Measurements from ENCODE around the gene FMO1. TPM values are rescaled to one million over a fixed set of nuclear protein-coding genes. Genes with fewer than 3 reads are reported as not detected.

Gene FMO1
- total RNA-seq, 1 experiment from 2014 or later: not detected

DNA sequence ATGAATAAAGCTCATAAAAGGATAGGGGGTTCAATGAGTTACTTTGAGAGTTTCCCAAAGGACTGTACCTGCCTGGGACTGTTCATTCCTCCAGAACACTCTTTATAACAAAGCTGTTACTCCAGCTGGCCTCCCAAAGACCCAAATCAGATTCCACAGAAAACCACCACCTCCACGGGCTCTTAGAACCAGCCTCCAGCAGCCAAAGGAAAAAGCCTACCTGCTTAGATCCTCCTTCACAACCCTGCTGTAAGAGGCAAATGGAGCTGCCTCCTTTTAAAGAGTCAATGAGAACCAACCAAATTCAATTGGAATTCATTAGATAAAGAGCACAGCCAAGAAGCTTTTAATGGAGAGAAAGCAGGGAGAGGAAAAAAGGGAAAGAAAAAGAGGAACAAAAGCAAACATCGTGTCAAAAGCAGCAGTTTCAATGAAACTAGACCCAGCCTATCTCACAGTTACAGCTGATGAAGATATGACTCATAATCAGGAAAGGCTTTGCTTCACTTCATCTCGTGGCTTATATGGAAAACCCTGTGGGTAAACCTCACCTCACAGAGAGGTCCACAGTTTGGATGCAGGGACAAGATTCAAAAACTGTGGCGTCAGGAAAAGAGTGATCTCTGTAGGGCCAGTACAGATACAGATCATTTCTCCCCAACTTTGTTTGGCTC, 37.9 kb downstream of the FMO1 start:
- H3K4me3 Mint-ChIP-seq: no peak overlapping the region
- ATAC-seq: no peak
- no peak for DNase-seq (ENCODE audit: low spot score)
- H3K4me1 Mint-ChIP-seq: peaks cover 24% of the 10 kb centered on the region
- no peak overlapping the region for H3K27ac Mint-ChIP-seq
- POLR2A ChIA-PET: no interaction called here
- TF ChIP-seq GABPB1 (CRISPR knock-in tag; IDR thresholded peaks at IDR 0.05): no peak
- TF ChIP-seq, protein P1, sequence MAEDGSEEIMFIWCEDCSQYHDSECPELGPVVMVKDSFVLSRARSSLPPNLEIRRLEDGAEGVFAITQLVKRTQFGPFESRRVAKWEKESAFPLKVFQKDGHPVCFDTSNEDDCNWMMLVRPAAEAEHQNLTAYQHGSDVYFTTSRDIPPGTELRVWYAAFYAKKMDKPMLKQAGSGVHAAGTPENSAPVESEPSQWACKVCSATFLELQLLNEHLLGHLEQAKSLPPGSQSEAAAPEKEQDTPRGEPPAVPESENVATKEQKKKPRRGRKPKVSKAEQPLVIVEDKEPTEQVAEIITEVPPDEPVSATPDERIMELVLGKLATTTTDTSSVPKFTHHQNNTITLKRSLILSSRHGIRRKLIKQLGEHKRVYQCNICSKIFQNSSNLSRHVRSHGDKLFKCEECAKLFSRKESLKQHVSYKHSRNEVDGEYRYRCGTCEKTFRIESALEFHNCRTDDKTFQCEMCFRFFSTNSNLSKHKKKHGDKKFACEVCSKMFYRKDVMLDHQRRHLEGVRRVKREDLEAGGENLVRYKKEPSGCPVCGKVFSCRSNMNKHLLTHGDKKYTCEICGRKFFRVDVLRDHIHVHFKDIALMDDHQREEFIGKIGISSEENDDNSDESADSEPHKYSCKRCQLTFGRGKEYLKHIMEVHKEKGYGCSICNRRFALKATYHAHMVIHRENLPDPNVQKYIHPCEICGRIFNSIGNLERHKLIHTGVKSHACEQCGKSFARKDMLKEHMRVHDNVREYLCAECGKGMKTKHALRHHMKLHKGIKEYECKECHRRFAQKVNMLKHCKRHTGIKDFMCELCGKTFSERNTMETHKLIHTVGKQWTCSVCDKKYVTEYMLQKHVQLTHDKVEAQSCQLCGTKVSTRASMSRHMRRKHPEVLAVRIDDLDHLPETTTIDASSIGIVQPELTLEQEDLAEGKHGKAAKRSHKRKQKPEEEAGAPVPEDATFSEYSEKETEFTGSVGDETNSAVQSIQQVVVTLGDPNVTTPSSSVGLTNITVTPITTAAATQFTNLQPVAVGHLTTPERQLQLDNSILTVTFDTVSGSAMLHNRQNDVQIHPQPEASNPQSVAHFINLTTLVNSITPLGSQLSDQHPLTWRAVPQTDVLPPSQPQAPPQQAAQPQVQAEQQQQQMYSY (CRISPR knock-in tag; IDR thresholded peaks at IDR 0.05): no peak
- TF ChIP-seq CREB1 (CRISPR knock-in tag; IDR thresholded peaks at IDR 0.05): no peak
- TF ChIP-seq, protein P2, sequence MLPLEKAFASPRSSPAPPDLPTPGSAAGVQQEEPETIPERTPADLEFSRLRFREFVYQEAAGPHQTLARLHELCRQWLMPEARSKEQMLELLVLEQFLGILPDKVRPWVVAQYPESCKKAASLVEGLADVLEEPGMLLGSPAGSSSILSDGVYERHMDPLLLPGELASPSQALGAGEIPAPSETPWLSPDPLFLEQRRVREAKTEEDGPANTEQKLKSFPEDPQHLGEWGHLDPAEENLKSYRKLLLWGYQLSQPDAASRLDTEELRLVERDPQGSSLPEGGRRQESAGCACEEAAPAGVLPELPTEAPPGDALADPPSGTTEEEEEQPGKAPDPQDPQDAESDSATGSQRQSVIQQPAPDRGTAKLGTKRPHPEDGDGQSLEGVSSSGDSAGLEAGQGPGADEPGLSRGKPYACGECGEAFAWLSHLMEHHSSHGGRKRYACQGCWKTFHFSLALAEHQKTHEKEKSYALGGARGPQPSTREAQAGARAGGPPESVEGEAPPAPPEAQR (CRISPR knock-in tag; IDR thresholded peaks at IDR 0.05): no peak
- TF ChIP-seq, protein P3, sequence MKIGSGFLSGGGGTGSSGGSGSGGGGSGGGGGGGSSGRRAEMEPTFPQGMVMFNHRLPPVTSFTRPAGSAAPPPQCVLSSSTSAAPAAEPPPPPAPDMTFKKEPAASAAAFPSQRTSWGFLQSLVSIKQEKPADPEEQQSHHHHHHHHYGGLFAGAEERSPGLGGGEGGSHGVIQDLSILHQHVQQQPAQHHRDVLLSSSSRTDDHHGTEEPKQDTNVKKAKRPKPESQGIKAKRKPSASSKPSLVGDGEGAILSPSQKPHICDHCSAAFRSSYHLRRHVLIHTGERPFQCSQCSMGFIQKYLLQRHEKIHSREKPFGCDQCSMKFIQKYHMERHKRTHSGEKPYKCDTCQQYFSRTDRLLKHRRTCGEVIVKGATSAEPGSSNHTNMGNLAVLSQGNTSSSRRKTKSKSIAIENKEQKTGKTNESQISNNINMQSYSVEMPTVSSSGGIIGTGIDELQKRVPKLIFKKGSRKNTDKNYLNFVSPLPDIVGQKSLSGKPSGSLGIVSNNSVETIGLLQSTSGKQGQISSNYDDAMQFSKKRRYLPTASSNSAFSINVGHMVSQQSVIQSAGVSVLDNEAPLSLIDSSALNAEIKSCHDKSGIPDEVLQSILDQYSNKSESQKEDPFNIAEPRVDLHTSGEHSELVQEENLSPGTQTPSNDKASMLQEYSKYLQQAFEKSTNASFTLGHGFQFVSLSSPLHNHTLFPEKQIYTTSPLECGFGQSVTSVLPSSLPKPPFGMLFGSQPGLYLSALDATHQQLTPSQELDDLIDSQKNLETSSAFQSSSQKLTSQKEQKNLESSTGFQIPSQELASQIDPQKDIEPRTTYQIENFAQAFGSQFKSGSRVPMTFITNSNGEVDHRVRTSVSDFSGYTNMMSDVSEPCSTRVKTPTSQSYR (CRISPR knock-in tag; IDR thresholded peaks at IDR 0.05): no peak
- TF ChIP-seq SMAD3 (CRISPR knock-in tag; IDR thresholded peaks at IDR 0.05; ENCODE audit: borderline replicate concordance): no peak
- no peak for TF ChIP-seq ZNF423 (CRISPR knock-in tag; IDR thresholded peaks at IDR 0.05)
- no peak for TF ChIP-seq IRF2 (CRISPR knock-in tag; IDR thresholded peaks at IDR 0.05; ENCODE audit: borderline replicate concordance, low read depth)
- TF ChIP-seq ZNF219 (CRISPR knock-in tag; IDR thresholded peaks at IDR 0.05; ENCODE audit: borderline replicate concordance): no peak
- TF ChIP-seq, protein P4, sequence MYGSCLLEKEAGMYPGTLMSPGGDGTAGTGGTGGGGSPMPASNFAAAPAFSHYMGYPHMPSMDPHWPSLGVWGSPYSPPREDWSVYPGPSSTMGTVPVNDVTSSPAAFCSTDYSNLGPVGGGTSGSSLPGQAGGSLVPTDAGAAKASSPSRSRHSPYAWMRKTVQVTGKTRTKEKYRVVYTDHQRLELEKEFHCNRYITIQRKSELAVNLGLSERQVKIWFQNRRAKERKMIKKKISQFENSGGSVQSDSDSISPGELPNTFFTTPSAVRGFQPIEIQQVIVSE (CRISPR knock-in tag; IDR thresholded peaks at IDR 0.05; ENCODE audit: borderline replicate concordance): no peak
- no peak for TF ChIP-seq ZNF232 (CRISPR knock-in tag; IDR thresholded peaks at IDR 0.05)
- TF ChIP-seq, protein P5, sequence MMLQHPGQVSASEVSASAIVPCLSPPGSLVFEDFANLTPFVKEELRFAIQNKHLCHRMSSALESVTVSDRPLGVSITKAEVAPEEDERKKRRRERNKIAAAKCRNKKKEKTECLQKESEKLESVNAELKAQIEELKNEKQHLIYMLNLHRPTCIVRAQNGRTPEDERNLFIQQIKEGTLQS (CRISPR knock-in tag; conservative IDR thresholded peaks at IDR 0.05): no peak
- TF ChIP-seq ZNF396 (CRISPR knock-in tag; IDR thresholded peaks at IDR 0.05; ENCODE audit: borderline replicate concordance): no peak
- no peak for TF ChIP-seq JAZF1 (CRISPR knock-in tag; IDR thresholded peaks at IDR 0.05)
- TF ChIP-seq, protein P6, sequence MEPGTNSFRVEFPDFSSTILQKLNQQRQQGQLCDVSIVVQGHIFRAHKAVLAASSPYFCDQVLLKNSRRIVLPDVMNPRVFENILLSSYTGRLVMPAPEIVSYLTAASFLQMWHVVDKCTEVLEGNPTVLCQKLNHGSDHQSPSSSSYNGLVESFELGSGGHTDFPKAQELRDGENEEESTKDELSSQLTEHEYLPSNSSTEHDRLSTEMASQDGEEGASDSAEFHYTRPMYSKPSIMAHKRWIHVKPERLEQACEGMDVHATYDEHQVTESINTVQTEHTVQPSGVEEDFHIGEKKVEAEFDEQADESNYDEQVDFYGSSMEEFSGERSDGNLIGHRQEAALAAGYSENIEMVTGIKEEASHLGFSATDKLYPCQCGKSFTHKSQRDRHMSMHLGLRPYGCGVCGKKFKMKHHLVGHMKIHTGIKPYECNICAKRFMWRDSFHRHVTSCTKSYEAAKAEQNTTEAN (CRISPR knock-in tag; IDR thresholded peaks at IDR 0.05): no peak
- TF ChIP-seq TEAD1 (CRISPR knock-in tag; IDR thresholded peaks at IDR 0.05): no peak
- CTCF ChIA-PET: interaction anchor here (1.0 to 1.7 kb wide), 3 partner anchors 28 to 40 kb away, joined by 3 to 4 read pairs (median 3); partner anchors contain the start of gene FMO4
- H3K27me3 Mint-ChIP-seq (ENCODE audit: low read depth): no peaks in the 10 kb centered on the region
- no peaks in the 10 kb centered on the region for H3K36me3 Mint-ChIP-seq
- H3K9me3 Mint-ChIP-seq: no peaks in the 10 kb centered on the region
